GM12878 (cell line): ENCODE data around the gene ZKSCAN8.
A peak's percentile ranks its signal among the peaks of the same experiment; 100 is the strongest.

ENCODE experiments used
- CHD2 ChIP-seq: IDR thresholded peaks from 2 replicates; pipeline ENCODE4 v1.6.1; 2011; ENCODE audit warnings: low read depth, low read length, improper control_type of control experiment, borderline replicate concordance
- EZH2 ChIP-seq: IDR thresholded peaks from 2 replicates; pipeline ENCODE4 v1.6.1; 2012; ENCODE audit warnings: low read depth, mild to moderate bottlenecking, control low read depth, inconsistent platforms, low read length, borderline replicate concordance; ENCODE audit not compliant: control insufficient read depth
- FOS ChIP-seq: IDR thresholded peaks from 3 replicates; pipeline ENCODE4 v1.6.1; 2011; ENCODE audit warnings: borderline replicate concordance; ENCODE audit not compliant: insufficient read length; ENCODE audit errors: extremely low read depth
- MTA2 ChIP-seq: fragments of 450-650 bp; IDR thresholded peaks from 2 replicates; pipeline ENCODE4 v1.6.1; 2016; ENCODE audit warnings: low read depth, mild to moderate bottlenecking, moderate library complexity
- POLR2A ChIP-seq: IDR thresholded peaks from 2 replicates; pipeline ENCODE4 v1.6.1; 2011; ENCODE audit warnings: low read depth, mild to moderate bottlenecking, low read length
- SMAD5 ChIP-seq: IDR thresholded peaks from 2 replicates; pipeline ENCODE4 v1.6.1; 2016; ENCODE audit warnings: antibody characterized with exemption, low read depth
- SPI1 ChIP-seq: IDR thresholded peaks from 2 replicates; pipeline ENCODE4 v1.6.1; 2011; ENCODE audit warnings: low read depth, mild to moderate bottlenecking, low read length, moderate library complexity, borderline replicate concordance; ENCODE audit not compliant: insufficient read depth
- ZNF622 ChIP-seq: fragments of 450-650 bp; IDR thresholded peaks from 2 replicates; pipeline ENCODE4 v1.6.1; 2017; ENCODE audit warnings: mild to moderate bottlenecking, inconsistent platforms
- ZSCAN29 ChIP-seq: fragments of 450-650 bp; IDR thresholded peaks from 2 replicates; pipeline ENCODE4 v1.6.1; 2017; ENCODE audit warnings: mild to moderate bottlenecking, moderate library complexity
- TF ChIP-seq, protein P1 (sequence below), 3 experiments: IDR thresholded peaks in 2 of 3; conservative IDR thresholded peaks in 1 of 3; 2 replicates each; pipeline ENCODE4 v1.5.1; 2011; ENCODE audit warnings: low read depth in 3 of 3, low read length in 3 of 3, mild to moderate bottlenecking in 3 of 3, control low read depth in 2 of 3, moderate library complexity in 2 of 3, inconsistent platforms in 1 of 3, mixed read lengths in 1 of 3; ENCODE audit not compliant: control insufficient read depth in 2 of 3, insufficient read depth in 1 of 3; ENCODE audit errors: extremely low read depth in 1 of 3
- TF ChIP-seq, protein P2 (sequence below): IDR thresholded peaks from 2 replicates; pipeline ENCODE4 v1.6.1; 2012; ENCODE audit warnings: low read length, inconsistent platforms

DNA sequence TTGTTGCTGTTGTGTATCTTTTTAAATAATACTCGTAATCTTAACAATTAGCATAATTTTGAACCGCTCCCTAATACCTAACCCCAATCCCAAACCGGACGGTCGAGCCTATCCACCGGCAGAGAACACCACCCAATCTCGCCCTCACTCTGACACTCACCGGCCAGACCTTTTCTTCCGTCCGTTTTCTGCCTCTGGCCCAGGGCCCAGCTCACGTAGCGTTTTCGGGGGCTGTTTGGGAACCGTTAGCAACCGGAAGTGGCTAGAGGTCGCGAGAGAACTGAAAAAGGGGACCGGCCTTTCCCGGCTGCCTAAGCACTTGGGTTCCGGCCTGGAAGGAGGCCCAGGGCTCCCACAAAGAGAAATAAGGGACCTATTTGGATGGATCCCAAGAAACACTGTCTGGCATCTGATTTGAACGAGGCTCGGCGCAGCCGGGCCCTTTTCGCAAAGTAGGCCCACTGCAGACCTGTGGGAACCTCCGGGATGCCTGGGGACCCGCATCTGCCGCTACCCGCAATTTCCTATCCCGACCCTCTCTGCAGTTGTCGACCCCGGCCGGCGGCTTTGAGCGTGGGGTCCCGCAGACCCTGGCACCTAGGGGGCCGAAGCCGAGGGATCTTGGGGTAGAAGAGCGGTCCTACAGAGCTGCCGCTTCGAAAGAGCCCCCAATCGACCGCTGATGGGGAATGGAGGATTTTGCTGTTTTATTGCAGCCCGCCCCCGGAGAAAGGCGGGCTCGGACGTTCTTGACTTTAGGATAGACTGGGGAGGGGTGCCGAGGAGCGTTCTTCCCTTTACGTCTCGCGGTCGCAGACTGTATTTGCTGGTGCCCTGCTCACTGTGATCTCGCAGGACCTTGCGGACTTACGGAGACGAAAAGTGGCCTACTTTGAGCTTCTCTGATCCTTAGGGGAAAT is 4.8 kb upstream of the ZKSCAN8 start:
- TF ChIP-seq, protein P1, sequence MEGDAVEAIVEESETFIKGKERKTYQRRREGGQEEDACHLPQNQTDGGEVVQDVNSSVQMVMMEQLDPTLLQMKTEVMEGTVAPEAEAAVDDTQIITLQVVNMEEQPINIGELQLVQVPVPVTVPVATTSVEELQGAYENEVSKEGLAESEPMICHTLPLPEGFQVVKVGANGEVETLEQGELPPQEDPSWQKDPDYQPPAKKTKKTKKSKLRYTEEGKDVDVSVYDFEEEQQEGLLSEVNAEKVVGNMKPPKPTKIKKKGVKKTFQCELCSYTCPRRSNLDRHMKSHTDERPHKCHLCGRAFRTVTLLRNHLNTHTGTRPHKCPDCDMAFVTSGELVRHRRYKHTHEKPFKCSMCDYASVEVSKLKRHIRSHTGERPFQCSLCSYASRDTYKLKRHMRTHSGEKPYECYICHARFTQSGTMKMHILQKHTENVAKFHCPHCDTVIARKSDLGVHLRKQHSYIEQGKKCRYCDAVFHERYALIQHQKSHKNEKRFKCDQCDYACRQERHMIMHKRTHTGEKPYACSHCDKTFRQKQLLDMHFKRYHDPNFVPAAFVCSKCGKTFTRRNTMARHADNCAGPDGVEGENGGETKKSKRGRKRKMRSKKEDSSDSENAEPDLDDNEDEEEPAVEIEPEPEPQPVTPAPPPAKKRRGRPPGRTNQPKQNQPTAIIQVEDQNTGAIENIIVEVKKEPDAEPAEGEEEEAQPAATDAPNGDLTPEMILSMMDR (IDR thresholded peaks at IDR 0.05 in 2 of 3, conservative IDR thresholded peaks at IDR 0.05 in 1 of 3; ENCODE audit: control insufficient read depth in 2 of 3, extremely low read depth in 1 of 3, insufficient read depth in 1 of 3, low read depth in 3 of 3, low read length in 3 of 3), result no peak
- peak; percentile 80 for TF ChIP-seq ZSCAN29
- TF ChIP-seq, protein P2, sequence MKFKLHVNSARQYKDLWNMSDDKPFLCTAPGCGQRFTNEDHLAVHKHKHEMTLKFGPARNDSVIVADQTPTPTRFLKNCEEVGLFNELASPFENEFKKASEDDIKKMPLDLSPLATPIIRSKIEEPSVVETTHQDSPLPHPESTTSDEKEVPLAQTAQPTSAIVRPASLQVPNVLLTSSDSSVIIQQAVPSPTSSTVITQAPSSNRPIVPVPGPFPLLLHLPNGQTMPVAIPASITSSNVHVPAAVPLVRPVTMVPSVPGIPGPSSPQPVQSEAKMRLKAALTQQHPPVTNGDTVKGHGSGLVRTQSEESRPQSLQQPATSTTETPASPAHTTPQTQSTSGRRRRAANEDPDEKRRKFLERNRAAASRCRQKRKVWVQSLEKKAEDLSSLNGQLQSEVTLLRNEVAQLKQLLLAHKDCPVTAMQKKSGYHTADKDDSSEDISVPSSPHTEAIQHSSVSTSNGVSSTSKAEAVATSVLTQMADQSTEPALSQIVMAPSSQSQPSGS, result no peak
- TF ChIP-seq MTA2, result peak; percentile 47; the same call in 1 of the 2 replicates
- no peak for TF ChIP-seq FOS
- no peak for TF ChIP-seq ZNF622
- TF ChIP-seq CHD2, result peak; percentile 89
- TF ChIP-seq SPI1, result no peak
- TF ChIP-seq EZH2, result no peak
- peak; percentile 89 for TF ChIP-seq POLR2A
- peak; percentile 80 for TF ChIP-seq SMAD5
